ENCODE measurements around the gene GRIN2A. TPM values are rescaled to one million over a fixed set of nuclear protein-coding genes. Genes with fewer than 3 reads are reported as not detected.

GRIN2A gene
- polyA plus RNA-seq, 1 experiment: not detected

GRCh38 chr16:9869776-9870175 is 312.5 kb downstream of the GRIN2A start:
- no peaks in the 10 kb centered on the region for H3K27me3 ChIP-seq (ENCODE audit: control insufficient read depth, insufficient read depth, low read length)
- POLR2A ChIA-PET: no interaction called here
- no peak overlapping the region for H3K4me3 ChIP-seq (ENCODE audit: low read depth, low read length)
- no peaks in the 10 kb centered on the region for H3K36me3 ChIP-seq (ENCODE audit: control insufficient read depth, insufficient read depth, low read length)
- TF ChIP-seq CTCF (IDR thresholded peaks at IDR 0.05; ENCODE audit: insufficient read depth, low read depth, low read length): no peak
- CTCF ChIA-PET: no interaction called here
- no peak for DNase-seq (ENCODE audit: low read depth)

- H3K27me3 ChIP-seq (ENCODE audit: control insufficient read depth, insufficient read depth, low read length): no peaks in the 10 kb centered on the region
- POLR2A ChIA-PET: no interaction called here
- CTCF ChIA-PET: no interaction called here
- no peaks in the 10 kb centered on the region for H3K36me3 ChIP-seq (ENCODE audit: control insufficient read depth, insufficient read depth, low read length)
- no peak overlapping the region for H3K4me3 ChIP-seq (ENCODE audit: low read depth, low read length)
- TF ChIP-seq CTCF (IDR thresholded peaks at IDR 0.05; ENCODE audit: insufficient read depth, low read depth, low read length): no peak
- DNase-seq (ENCODE audit: low read depth): no peak
These were observed 313.6 kb downstream of the GRIN2A start for GRCh38 chr16:9868606-9869149.

GRCh38 chr16:9867176-9867575 is 315.1 kb downstream of the GRIN2A start:
- no peak for DNase-seq (ENCODE audit: low read depth)
- Histone ChIP-seq H3K4me3 (ENCODE audit: low read depth, low read length) (no peak overlapping the region), H3K36me3 (ENCODE audit: control insufficient read depth, insufficient read depth, low read length) (no peaks in the 10 kb centered on the region), H3K27me3 (ENCODE audit: control insufficient read depth, insufficient read depth, low read length) (no peaks in the 10 kb centered on the region)
- TF ChIP-seq CTCF (IDR thresholded peaks at IDR 0.05; ENCODE audit: insufficient read depth, low read depth, low read length): no peak
- CTCF ChIA-PET: interaction anchor here (0.5 kb wide), 1 partner anchor 9 kb away, joined by 4 read pairs; no protein-coding TSS in a partner anchor
- POLR2A ChIA-PET: no interaction called here

GRCh38 chr16:9864461-9864860 is 317.8 kb downstream of the GRIN2A start:
- H3K27me3 ChIP-seq (ENCODE audit: control insufficient read depth, insufficient read depth, low read length): no peaks in the 10 kb centered on the region
- H3K36me3 ChIP-seq (ENCODE audit: control insufficient read depth, insufficient read depth, low read length): no peaks in the 10 kb centered on the region
- DNase-seq (ENCODE audit: low read depth): no peak
- ChIA-PET POLR2A (no interaction called here), CTCF (interaction anchor here (0.8 kb wide), 1 partner anchor 736 kb away, joined by 3 read pairs; no protein-coding TSS in a partner anchor)
- no peak overlapping the region for H3K4me3 ChIP-seq (ENCODE audit: low read depth, low read length)
- TF ChIP-seq CTCF (IDR thresholded peaks at IDR 0.05; ENCODE audit: insufficient read depth, low read depth, low read length): no peak

- ChIA-PET POLR2A (no interaction called here), CTCF (interaction anchor here (1.2 kb wide), 1 partner anchor 10 kb away, joined by 4 read pairs; no protein-coding TSS in a partner anchor)
- H3K4me3 ChIP-seq (ENCODE audit: low read depth, low read length): no peak overlapping the region
- DNase-seq (ENCODE audit: low read depth): no peak
- no peaks in the 10 kb centered on the region for H3K36me3 ChIP-seq (ENCODE audit: control insufficient read depth, insufficient read depth, low read length)
- TF ChIP-seq CTCF (IDR thresholded peaks at IDR 0.05; ENCODE audit: insufficient read depth, low read depth, low read length): no peak
- H3K27me3 ChIP-seq (ENCODE audit: control insufficient read depth, insufficient read depth, low read length): no peaks in the 10 kb centered on the region
These were observed 319.9 kb downstream of the GRIN2A start for GRCh38 chr16:9862327-9862726.
